HFF-Myc (cell line): ENCODE measurements around the gene ARMH2.
"Not testable (repeated sequence)": the region's sequence is repeated elsewhere in the genome, so short reads cannot be mapped to it uniquely, and the experiment has no call there.

Source experiments
- DNase-seq: peaks from one replicate; pipeline ENCODE4 v3.0.0-alpha.2; 2011; ENCODE audit warnings: low read depth; ENCODE audit errors: extremely low read depth
- H3K4me3 ChIP-seq: replicated peaks from 2 replicates; pipeline ENCODE4 v1.5.1; 2011; ENCODE audit warnings: low read depth, mild to moderate bottlenecking, control low read depth, low read length
- CTCF ChIP-seq: IDR thresholded peaks from 2 replicates; pipeline ENCODE4 v1.5.1; 2012; ENCODE audit warnings: mild to moderate bottlenecking, low read depth, low read length, control low read depth; ENCODE audit errors: missing control alignments

Gene ARMH2

GRCh38 chr6:24761193-24761835 is 37.4 kb downstream of the ARMH2 start:
- no peak overlapping the region for H3K4me3 ChIP-seq
- DNase-seq = no peak
- no peak for TF ChIP-seq CTCF

- DNase-seq = no peak
- TF ChIP-seq CTCF = no peak
Observed at GRCh38 chr6:24760210-24760609, 38.5 kb downstream of the ARMH2 start.

GRCh38 chr6:24759718-24760117 is 39.0 kb downstream of the ARMH2 start:
- DNase-seq = no peak
- H3K4me3 ChIP-seq = no peak overlapping the region
- TF ChIP-seq CTCF = no peak

More at GRCh38 chr6:24760210-24760609, 38.5 kb downstream of the ARMH2 start:
- H3K4me3 ChIP-seq = no peak overlapping the region

- H3K4me3 ChIP-seq = no peak overlapping the region
- DNase-seq = no peak
- no peak for TF ChIP-seq CTCF
Observed at GRCh38 chr6:24757611-24758010, 41.1 kb downstream of the ARMH2 start.

GRCh38 chr6:24755279-24755678 is 43.4 kb downstream of the ARMH2 start:
- H3K4me3 ChIP-seq = no peak overlapping the region
- DNase-seq = no peak
- no peak for TF ChIP-seq CTCF

GRCh38 chr6:24754378-24754777 is 44.3 kb downstream of the ARMH2 start:
- DNase-seq, H3K4me3 ChIP-seq: not testable (repeated sequence)

- DNase-seq = no peak
- H3K4me3 ChIP-seq = no peak overlapping the region
- no peak for TF ChIP-seq CTCF
Observed at GRCh38 chr6:24753545-24753944, 45.2 kb downstream of the ARMH2 start.
